Stimulated activated CD4-positive, alpha-beta T cell treated with anti-CD3 and anti-CD28 coated beads, TNF-alpha, amount 100 ng/mL, for 4 hours (primary cell): ENCODE data around the gene TSTD1.
"Not testable (repeated sequence)": the region's sequence is repeated elsewhere in the genome, so short reads cannot be mapped to it uniquely, and the experiment has no call there.

Experiments
- DNase-seq, 3 experiments: peaks; one replicate each; pipeline ENCODE4 v3.0.0-alpha.2; 2020; ENCODE audit warnings: low read depth in 3 of 3

TSTD1 gene

GRCh38 chr1:161009602-161010211, 29.1 kb downstream of the TSTD1 start:
- no peak for DNase-seq

- DNase-seq, result no peak
Measured at GRCh38 chr1:161008869-161009510, 29.8 kb downstream of the TSTD1 start.

- no peak for DNase-seq
Measured at GRCh38 chr1:161007369-161007768, 31.4 kb downstream of the TSTD1 start.

GRCh38 chr1:161006563-161006962, 32.2 kb downstream of the TSTD1 start:
- DNase-seq, result no peak

- no peak for DNase-seq
Measured at GRCh38 chr1:161001525-161001924, 37.2 kb downstream of the TSTD1 start.

- no peak for DNase-seq
Measured at GRCh38 chr1:161000736-161001480, 37.9 kb downstream of the TSTD1 start.

- no peak for DNase-seq
Measured at GRCh38 chr1:160999376-160999775, 39.4 kb downstream of the TSTD1 start.

- peak in 2 of 3 experiments; percentile 26 to 31 for DNase-seq
Measured at GRCh38 chr1:160997323-160998038, 41.3 kb downstream of the TSTD1 start.

- no peak for DNase-seq
Measured at GRCh38 chr1:160996178-160996577, 42.6 kb downstream of the TSTD1 start.

- DNase-seq, result no peak
Measured at GRCh38 chr1:160993544-160994193, 45.1 kb downstream of the TSTD1 start.

GRCh38 chr1:160992036-160992435, 46.7 kb downstream of the TSTD1 start:
- not testable (repeated sequence) for DNase-seq
